WI38 (cell line): ENCODE results near the gene APBA2.

Source experiments
- H3K4me3 ChIP-seq: 2 replicates; pipeline ENCODE4 v1.5.1; 2011; ENCODE audit warnings: low read depth, mild to moderate bottlenecking, control low read depth, low read length
- TF ChIP-seq, protein P1 (sequence below): IDR thresholded peaks from 2 replicates; pipeline ENCODE4 v1.5.1; 2012; ENCODE audit warnings: low read depth, mild to moderate bottlenecking, control low read depth, low read length

The APBA2 gene

DNA sequence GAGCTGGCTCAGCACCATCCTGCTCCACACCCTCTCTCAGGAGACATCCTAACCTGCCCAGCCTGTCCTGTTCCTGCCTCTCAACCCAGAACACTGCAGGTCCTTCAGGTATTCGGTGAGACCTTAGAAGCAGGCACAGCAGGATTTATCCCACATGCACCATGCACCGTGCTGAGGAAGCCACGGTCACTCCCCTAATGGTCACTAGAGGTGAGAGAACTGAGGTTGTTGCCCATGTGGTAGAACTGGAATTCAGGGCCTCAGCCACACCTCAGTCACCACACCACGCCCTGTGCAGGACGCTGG, 36.9 kb downstream of the APBA2 start:
- no peak overlapping the region for H3K4me3 ChIP-seq
- TF ChIP-seq, protein P1, sequence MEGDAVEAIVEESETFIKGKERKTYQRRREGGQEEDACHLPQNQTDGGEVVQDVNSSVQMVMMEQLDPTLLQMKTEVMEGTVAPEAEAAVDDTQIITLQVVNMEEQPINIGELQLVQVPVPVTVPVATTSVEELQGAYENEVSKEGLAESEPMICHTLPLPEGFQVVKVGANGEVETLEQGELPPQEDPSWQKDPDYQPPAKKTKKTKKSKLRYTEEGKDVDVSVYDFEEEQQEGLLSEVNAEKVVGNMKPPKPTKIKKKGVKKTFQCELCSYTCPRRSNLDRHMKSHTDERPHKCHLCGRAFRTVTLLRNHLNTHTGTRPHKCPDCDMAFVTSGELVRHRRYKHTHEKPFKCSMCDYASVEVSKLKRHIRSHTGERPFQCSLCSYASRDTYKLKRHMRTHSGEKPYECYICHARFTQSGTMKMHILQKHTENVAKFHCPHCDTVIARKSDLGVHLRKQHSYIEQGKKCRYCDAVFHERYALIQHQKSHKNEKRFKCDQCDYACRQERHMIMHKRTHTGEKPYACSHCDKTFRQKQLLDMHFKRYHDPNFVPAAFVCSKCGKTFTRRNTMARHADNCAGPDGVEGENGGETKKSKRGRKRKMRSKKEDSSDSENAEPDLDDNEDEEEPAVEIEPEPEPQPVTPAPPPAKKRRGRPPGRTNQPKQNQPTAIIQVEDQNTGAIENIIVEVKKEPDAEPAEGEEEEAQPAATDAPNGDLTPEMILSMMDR, result no peak

DNA sequence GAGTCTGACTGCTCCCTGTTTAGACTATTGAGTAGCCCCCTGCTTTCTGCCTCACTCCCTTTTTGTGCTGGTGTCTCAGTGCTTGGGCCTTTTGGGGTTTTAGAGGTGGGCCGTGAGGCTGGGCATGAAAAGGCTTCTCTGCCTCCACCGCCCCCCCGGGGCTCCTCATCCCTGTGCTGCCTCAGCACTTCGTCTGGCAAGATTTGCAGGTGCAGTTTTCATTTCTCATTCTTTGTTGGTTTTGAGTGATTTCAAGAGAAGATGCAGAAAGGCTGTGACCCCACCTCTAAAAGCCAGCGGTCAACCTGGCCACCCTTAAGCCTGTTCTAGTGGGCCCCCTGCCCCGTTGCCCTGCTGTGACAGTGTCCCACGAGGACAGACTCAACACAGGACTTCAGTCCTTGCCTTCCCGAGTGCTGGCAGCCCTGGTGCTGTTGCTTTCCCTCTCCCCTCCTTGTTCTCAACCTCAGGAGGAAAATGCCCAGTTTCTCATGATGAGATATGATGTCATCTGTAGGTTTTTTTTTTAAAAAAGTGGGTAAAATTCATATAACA, 38.0 kb downstream of the APBA2 start:
- no peak overlapping the region for H3K4me3 ChIP-seq
- TF ChIP-seq, protein P1, result no peak

DNA sequence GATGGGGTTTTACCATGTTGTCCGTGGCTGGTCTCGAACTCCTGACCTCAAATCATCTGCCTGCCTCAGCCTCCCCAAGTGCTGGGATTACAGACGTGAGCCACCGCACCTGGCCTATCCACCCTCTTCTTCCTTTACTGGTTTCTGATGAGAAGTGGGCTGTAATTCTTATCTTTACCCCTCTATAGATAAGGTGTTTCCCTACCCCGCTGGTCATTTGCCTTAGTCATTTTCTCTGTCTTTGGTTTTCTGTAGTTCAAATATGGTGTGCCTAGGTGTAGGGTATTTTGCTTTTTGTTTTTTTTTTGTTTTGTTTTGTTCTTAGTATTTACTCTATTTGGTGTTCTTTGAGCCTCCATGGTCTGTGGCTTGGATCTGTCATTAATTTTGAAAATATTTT, 41.3 kb downstream of the APBA2 start:
- H3K4me3 ChIP-seq, result no peak overlapping the region
- TF ChIP-seq, protein P1, result no peak

DNA sequence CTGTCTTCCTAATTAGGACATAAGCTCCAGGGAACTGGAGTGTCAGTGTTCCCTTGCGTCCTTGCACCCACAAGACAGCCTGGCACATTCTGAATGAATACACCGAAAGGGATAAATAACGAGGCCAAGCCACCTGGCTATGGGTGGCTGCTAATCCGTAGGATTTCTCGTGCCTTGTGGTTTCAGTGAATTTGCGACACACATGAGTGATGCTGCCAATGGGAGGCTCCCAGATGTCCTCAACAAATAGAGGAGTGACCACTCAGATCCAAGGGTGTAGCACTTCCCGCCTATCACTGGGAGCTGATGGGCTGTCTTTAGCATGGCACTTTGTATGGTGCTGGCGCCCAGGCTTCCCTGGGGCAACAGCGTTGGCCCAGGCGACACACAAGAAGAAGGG, 43.4 kb downstream of the APBA2 start:
- no peak overlapping the region for H3K4me3 ChIP-seq
- TF ChIP-seq, protein P1, result no peak

DNA sequence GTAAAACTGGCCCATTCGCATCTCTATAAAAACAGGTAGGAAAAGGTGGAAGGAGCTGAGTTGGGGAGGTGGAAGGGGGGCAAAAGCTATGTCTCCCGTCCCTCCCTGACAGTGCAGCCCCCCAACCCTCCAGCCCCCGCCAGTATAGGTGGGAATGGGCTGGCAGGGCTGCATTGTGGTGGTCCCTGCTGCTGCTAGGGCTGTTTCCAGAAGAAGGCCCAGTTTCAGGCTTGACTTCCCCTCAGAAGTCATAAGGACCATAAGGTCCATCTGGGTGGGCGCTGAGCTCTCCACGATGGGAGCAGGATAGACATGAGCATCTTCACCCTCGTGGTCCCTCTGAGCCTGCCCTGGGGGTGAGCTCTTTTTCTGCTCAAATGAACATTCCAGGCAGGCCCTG, 44.2 kb downstream of the APBA2 start:
- TF ChIP-seq, protein P1, result no peak

DNA sequence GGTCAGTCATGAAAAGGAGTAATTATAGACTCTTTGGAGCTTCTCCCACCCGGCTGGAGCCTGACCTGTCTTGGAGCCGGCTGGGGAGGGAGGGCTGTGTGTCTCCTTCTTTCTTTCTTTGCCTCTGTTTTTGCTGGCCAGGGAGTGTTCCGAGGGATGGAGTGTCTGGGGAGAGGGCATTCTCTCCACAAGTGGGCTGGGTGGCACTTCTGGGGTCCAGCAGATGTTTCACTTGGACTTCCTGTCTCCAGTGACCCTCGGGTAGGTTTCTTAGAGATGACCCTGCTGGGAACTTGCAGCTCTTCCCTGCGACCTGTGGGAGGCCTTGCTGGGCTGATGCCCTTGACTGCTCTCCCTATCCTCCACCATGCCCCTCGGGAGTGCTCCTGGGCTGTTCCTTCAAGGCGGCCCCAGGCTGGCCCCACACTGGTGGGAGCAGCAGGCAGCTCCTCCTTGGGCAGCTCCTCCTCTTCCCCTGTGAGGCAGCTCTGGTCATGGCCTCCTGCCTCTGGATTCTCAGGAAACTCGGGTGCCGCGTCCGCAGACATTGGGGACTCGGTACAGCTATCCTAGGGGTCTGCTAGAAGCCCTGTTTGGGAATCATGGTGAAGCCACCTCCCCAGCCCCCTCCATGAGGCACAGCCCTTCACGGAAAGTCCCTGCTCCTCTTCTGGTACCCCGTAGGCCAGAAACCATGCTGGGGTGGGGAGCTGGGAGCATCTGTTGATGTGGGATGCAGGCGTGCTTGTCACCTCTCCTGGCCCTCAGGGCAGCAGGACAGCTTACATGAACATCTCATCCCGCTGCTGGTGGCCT, 44.9 kb downstream of the APBA2 start:
- H3K4me3 ChIP-seq, result no peak overlapping the region
- TF ChIP-seq, protein P1, result no peak

More for the DNA sequence above, 44.2 kb downstream of the APBA2 start:
- no peak overlapping the region for H3K4me3 ChIP-seq

DNA sequence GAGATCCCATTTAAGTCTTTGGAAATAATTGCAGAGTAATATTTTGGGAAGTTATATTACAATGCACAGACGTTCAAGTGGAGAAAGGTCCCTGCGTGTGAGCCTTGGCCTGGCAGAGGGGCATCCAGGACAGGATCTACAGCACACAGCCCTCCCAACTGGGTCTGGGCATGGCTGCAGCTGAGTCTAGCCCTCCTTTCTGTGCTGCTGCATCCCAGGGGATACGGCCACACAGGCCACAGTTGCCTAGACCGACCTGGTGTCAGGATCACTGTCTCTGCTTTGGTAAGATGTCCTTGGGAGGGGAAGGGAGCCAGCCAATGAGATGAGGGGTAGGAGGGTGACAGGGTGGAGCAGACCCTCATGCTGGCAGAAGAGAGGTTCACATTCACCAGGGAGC, 46.1 kb downstream of the APBA2 start:
- TF ChIP-seq, protein P1, result no peak
- no peak overlapping the region for H3K4me3 ChIP-seq
